Fibroblast of mammary gland (primary cell): Measurements from ENCODE around the gene ANO6.

Experiments
- DNase-seq: peaks from one replicate; pipeline ENCODE4 v3.0.0-alpha.2; 2010; ENCODE audit warnings: low read depth
- H3K4me3 ChIP-seq: 2 replicates; pipeline ENCODE4 v1.5.1; 2011; ENCODE audit warnings: low read depth, mild to moderate bottlenecking, low read length, moderate library complexity; ENCODE audit not compliant: control insufficient read depth
- CTCF ChIP-seq: conservative IDR thresholded peaks from 2 replicates; pipeline ENCODE4 v1.5.1; 2011; ENCODE audit warnings: low read depth, low read length, inconsistent platforms; ENCODE audit not compliant: control insufficient read depth, insufficient read depth

Gene ANO6

GRCh38 chr12:45182511-45182910, 33.4 kb upstream of the ANO6 start:
- no peak for DNase-seq
- no peak overlapping the region for H3K4me3 ChIP-seq
- no peak for TF ChIP-seq CTCF

- TF ChIP-seq CTCF = peak; percentile 57
- no peak overlapping the region for H3K4me3 ChIP-seq
- peak; percentile 36 for DNase-seq
Observed at GRCh38 chr12:45183246-45183645, 32.6 kb upstream of the ANO6 start.

- TF ChIP-seq CTCF = no peak
- no peak for DNase-seq
- H3K4me3 ChIP-seq = no peak overlapping the region
Observed at GRCh38 chr12:45184147-45184963, 31.5 kb upstream of the ANO6 start.

GRCh38 chr12:45186762-45187161, 29.1 kb upstream of the ANO6 start:
- no peak for TF ChIP-seq CTCF
- H3K4me3 ChIP-seq = no peak overlapping the region
- DNase-seq = no peak

- DNase-seq = no peak
- H3K4me3 ChIP-seq = no peak overlapping the region
- TF ChIP-seq CTCF = no peak
Observed at GRCh38 chr12:45189766-45190403, 26.0 kb upstream of the ANO6 start.

- TF ChIP-seq CTCF = no peak
- H3K4me3 ChIP-seq = no peak overlapping the region
- DNase-seq = peak; percentile 63
Observed at GRCh38 chr12:45191239-45191638, 24.7 kb upstream of the ANO6 start.
